ENCODE results near the gene DHX29. TPM values are rescaled to one million over a fixed set of nuclear protein-coding genes. Genes with fewer than 3 reads are reported as not detected.

Gene DHX29
- total and polyA plus RNA-seq, 2 experiments from 2014 or later, result 17.2 to 40.4 TPM

GRCh38 chr5:55254802-55255201, 52.7 kb downstream of the DHX29 start:
- TF ChIP-seq, protein P1, sequence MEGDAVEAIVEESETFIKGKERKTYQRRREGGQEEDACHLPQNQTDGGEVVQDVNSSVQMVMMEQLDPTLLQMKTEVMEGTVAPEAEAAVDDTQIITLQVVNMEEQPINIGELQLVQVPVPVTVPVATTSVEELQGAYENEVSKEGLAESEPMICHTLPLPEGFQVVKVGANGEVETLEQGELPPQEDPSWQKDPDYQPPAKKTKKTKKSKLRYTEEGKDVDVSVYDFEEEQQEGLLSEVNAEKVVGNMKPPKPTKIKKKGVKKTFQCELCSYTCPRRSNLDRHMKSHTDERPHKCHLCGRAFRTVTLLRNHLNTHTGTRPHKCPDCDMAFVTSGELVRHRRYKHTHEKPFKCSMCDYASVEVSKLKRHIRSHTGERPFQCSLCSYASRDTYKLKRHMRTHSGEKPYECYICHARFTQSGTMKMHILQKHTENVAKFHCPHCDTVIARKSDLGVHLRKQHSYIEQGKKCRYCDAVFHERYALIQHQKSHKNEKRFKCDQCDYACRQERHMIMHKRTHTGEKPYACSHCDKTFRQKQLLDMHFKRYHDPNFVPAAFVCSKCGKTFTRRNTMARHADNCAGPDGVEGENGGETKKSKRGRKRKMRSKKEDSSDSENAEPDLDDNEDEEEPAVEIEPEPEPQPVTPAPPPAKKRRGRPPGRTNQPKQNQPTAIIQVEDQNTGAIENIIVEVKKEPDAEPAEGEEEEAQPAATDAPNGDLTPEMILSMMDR (IDR thresholded peaks at IDR 0.05; ENCODE audit: low read depth, low read length), result no peak
- Histone ChIP-seq H3K27ac (no peak overlapping the region), H3K9me3 (ENCODE audit: low read depth) (no peaks in the 10 kb centered on the region), H3K4me1 (ENCODE audit: low read depth) (no peaks in the 10 kb centered on the region), H3K27me3 (no peaks in the 10 kb centered on the region), H3K36me3 (peaks cover 32% of the 10 kb centered on the region), H3K4me3 (no peak overlapping the region)
- no peak for DNase-seq (ENCODE audit: low read depth in 1 of 2, low spot score in 1 of 2)

GRCh38 chr5:55250064-55250463, 57.4 kb downstream of the DHX29 start:
- Histone ChIP-seq H3K36me3 (peaks cover 2% of the 10 kb centered on the region), H3K27me3 (no peaks in the 10 kb centered on the region), H3K4me1 (ENCODE audit: low read depth) (no peaks in the 10 kb centered on the region), H3K4me3 (no peak overlapping the region), H3K27ac (no peak overlapping the region), H3K9me3 (ENCODE audit: low read depth) (no peaks in the 10 kb centered on the region)
- TF ChIP-seq, protein P1 (IDR thresholded peaks at IDR 0.05; ENCODE audit: low read depth, low read length), result no peak
- no peak for DNase-seq (ENCODE audit: low read depth in 1 of 2, low spot score in 1 of 2)

- TF ChIP-seq, protein P1 (IDR thresholded peaks at IDR 0.05; ENCODE audit: low read depth, low read length), result no peak
- peaks cover 47% of the 10 kb centered on the region for H3K27me3 ChIP-seq
- H3K4me3 ChIP-seq, result no peak overlapping the region
- H3K9me3 ChIP-seq (ENCODE audit: low read depth), result no peaks in the 10 kb centered on the region
- no peak overlapping the region for H3K27ac ChIP-seq
- no peaks in the 10 kb centered on the region for H3K36me3 ChIP-seq
- H3K4me1 ChIP-seq (ENCODE audit: low read depth), result no peaks in the 10 kb centered on the region
- DNase-seq (ENCODE audit: low read depth in 1 of 2, low spot score in 1 of 2), result no peak
These were observed 65.7 kb downstream of the DHX29 start for GRCh38 chr5:55241746-55242145.

DNA sequence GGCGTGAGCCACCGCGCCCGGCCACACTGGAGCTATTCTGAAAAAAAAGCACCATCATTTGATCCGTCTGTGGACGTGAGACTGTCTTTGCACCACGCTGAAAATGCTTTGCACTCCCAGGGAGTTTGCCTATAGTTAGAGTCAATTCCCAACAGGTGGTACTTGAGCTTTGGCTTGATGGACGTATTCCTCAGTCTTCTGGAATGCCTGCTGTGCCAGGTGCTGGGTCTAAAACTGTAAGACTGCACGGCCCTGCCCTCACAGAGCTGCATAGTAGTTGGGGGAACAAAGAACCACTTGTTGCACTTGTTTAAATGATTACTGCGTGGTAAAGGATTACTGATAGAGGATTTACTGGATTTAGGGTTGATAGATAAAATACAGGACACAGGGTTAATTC, 70.7 kb downstream of the DHX29 start:
- TF ChIP-seq, protein P1 (IDR thresholded peaks at IDR 0.05; ENCODE audit: low read depth, low read length), result no peak
- Histone ChIP-seq H3K36me3 (no peaks in the 10 kb centered on the region), H3K27me3 (peaks cover 94% of the 10 kb centered on the region), H3K4me1 (ENCODE audit: low read depth) (peaks cover 4% of the 10 kb centered on the region), H3K4me3 (no peak overlapping the region), H3K27ac (no peak overlapping the region), H3K9me3 (ENCODE audit: low read depth) (no peaks in the 10 kb centered on the region)
- DNase-seq (ENCODE audit: low read depth in 1 of 2, low spot score in 1 of 2), result no peak

- TF ChIP-seq, protein P1 (IDR thresholded peaks at IDR 0.05; ENCODE audit: low read depth, low read length), result no peak
- DNase-seq (ENCODE audit: low read depth in 1 of 2, low spot score in 1 of 2), result peak; percentile 33 to 37
- Histone ChIP-seq H3K36me3 (no peaks in the 10 kb centered on the region), H3K9me3 (ENCODE audit: low read depth) (no peaks in the 10 kb centered on the region), H3K27ac (no peak overlapping the region), H3K27me3 (peaks cover 100% of the 10 kb centered on the region), H3K4me3 (peak overlapping the region; percentile 39), H3K4me1 (ENCODE audit: low read depth) (peaks cover 4% of the 10 kb centered on the region)
These were observed 73.3 kb downstream of the DHX29 start for GRCh38 chr5:55234121-55234700.
